GM23248 (cell line): ENCODE results near the gene SEZ6L. TPM values are rescaled to one million over a fixed set of nuclear protein-coding genes. Genes with fewer than 3 reads are reported as not detected.

ENCODE experiments used
- DNase-seq: peaks from one replicate; pipeline ENCODE4 v3.0.0-alpha.2; 2015
- H2AFZ ChIP-seq: fragments of 200-600 bp; sonication (generic); 2 replicates; pipeline ENCODE4 v1.6.1; 2016; ENCODE audit warnings: antibody characterized with exemption
- H3F3A ChIP-seq: fragments of 200-600 bp; sonication (generic); 2 replicates; pipeline ENCODE4 v1.6.1; 2016; ENCODE audit warnings: mild to moderate bottlenecking, antibody characterized with exemption, mixed run types; ENCODE audit not compliant: insufficient read depth
- H3K27ac ChIP-seq: fragments of 200-600 bp; sonication (generic); 2 replicates; pipeline ENCODE4 v1.5.1; 2016; ENCODE audit warnings: mild to moderate bottlenecking
- H3K27me3 ChIP-seq: fragments of 200-600 bp; sonication (generic); replicated peaks from 2 replicates; pipeline ENCODE4 v1.6.1; 2016; ENCODE audit warnings: mild to moderate bottlenecking; ENCODE audit not compliant: insufficient read depth
- H3K36me3 ChIP-seq: fragments of 200-600 bp; sonication (generic); 2 replicates; pipeline ENCODE4 v1.6.1; 2016; ENCODE audit warnings: low read depth, mild to moderate bottlenecking
- H3K4me1 ChIP-seq: fragments of 200-600 bp; sonication (generic); 2 replicates; pipeline ENCODE4 v1.6.1; 2016; ENCODE audit warnings: mild to moderate bottlenecking; ENCODE audit not compliant: insufficient read depth
- H3K4me2 ChIP-seq: fragments of 200-600 bp; sonication (generic); one replicate; pipeline ENCODE4 v1.6.1; 2016; ENCODE audit warnings: mild to moderate bottlenecking; ENCODE audit not compliant: unreplicated experiment
- H3K4me3 ChIP-seq: fragments of 200-600 bp; sonication (generic); 2 replicates; pipeline ENCODE4 v1.5.1; 2016; ENCODE audit warnings: mild to moderate bottlenecking
- H3K79me2 ChIP-seq: fragments of 200-600 bp; sonication (generic); 2 replicates; pipeline ENCODE4 v1.6.1; 2016; ENCODE audit warnings: mild to moderate bottlenecking; ENCODE audit not compliant: insufficient read depth
- H3K9ac ChIP-seq: fragments of 200-600 bp; sonication (generic); 2 replicates; pipeline ENCODE4 v1.6.1; 2016; ENCODE audit warnings: mild to moderate bottlenecking
- H3K9me2 ChIP-seq: fragments of 200-600 bp; sonication (generic); 2 replicates; pipeline ENCODE4 v1.6.1; 2016; ENCODE audit warnings: mixed run types, mild to moderate bottlenecking, moderate library complexity; ENCODE audit not compliant: insufficient read depth
- H3K9me3 ChIP-seq: fragments of 200-600 bp; sonication (generic); one replicate; pipeline ENCODE4 v1.6.1; 2017; ENCODE audit warnings: low read depth
- H4K20me1 ChIP-seq: fragments of 200-600 bp; sonication (generic); 2 replicates; pipeline ENCODE4 v1.6.0; 2016; ENCODE audit not compliant: insufficient read depth
- EZH2 ChIP-seq: fragments of 200-600 bp; sonication (generic); IDR thresholded peaks from 2 replicates; pipeline ENCODE4 v1.6.1; 2018; ENCODE audit warnings: antibody characterized with exemption, mild to moderate bottlenecking; ENCODE audit not compliant: insufficient read depth, poor library complexity, severe bottlenecking
- EZH2phosphoT487 ChIP-seq: fragments of 200-600 bp; sonication (generic); IDR thresholded peaks from 2 replicates; pipeline ENCODE4 v1.6.1; 2018; ENCODE audit warnings: antibody characterized with exemption, moderate library complexity, mild to moderate bottlenecking, low read depth; ENCODE audit not compliant: insufficient read depth
- WGBS, 2 experiments: methylation state at CpG; one replicate each; pipeline ENCODE4 v1.1.6; 2015 to 2017; ENCODE audit warnings: low lambda C conversion rate in 2 of 2, low coverage in 1 of 2; ENCODE audit errors: missing lambda C conversion rate in 2 of 2; 5-methylcytosine and 5-hydroxymethylcytosine counted together
- in situ Hi-C: fragments of 300-500 bp; cut with MboI; formaldehyde crosslinking; loops from 2 replicates; pipeline ENCODE4 v1.15.0; 2020
- polyA plus RNA-seq: library from polyadenylated mRNA; unstranded; fragments of >200 nt; fragmentation: Nextera tagmentation; extraction: Ambion mirVana; gene quantifications from 2 replicates; pipeline ENCODE4 v1.2.1, GENCODE V29; 2016
- total RNA-seq: library from RNA; depleted of rRNA; stranded (reverse); fragments of >200 nt; shearing (Covaris generic); gene quantifications from 2 replicates; pipeline ENCODE4 v1.2.3, GENCODE V29; 2014

Gene SEZ6L
- total and polyA plus RNA-seq, 2 experiments from 2014 or later: under 0.01 to 0.18 TPM

GRCh38 chr22:26289611-26290101 is 120.4 kb downstream of the SEZ6L start:
- H3K9me3 ChIP-seq: no peaks in the 10 kb centered on the region
- in situ Hi-C loops: no loop called here
- no peak overlapping the region for H2AFZ ChIP-seq
- no peaks in the 10 kb centered on the region for H3K4me1 ChIP-seq
- H3K27ac ChIP-seq: no peak overlapping the region
- no peaks in the 10 kb centered on the region for H3K9me2 ChIP-seq
- DNase-seq: no peak
- no peaks in the 10 kb centered on the region for H3K36me3 ChIP-seq
- H3K4me3 ChIP-seq: no peak overlapping the region
- peaks cover 6% of the 10 kb centered on the region for H3K27me3 ChIP-seq
- WGBS, 2 experiments: 47 to 52% methylated on average over 13 of the region's 13 CpGs
- no peak overlapping the region for H3K4me2 ChIP-seq
- no peaks in the 10 kb centered on the region for H4K20me1 ChIP-seq
- no peaks in the 10 kb centered on the region for H3F3A ChIP-seq
- H3K9ac ChIP-seq: no peak overlapping the region
- TF ChIP-seq EZH2 (no peak), EZH2phosphoT487 (no peak)
- H3K79me2 ChIP-seq: no peaks in the 10 kb centered on the region

- no peaks in the 10 kb centered on the region for H3F3A ChIP-seq
- DNase-seq: no peak
- H3K27ac ChIP-seq: no peak overlapping the region
- H3K9me2 ChIP-seq: no peaks in the 10 kb centered on the region
- H3K36me3 ChIP-seq: no peaks in the 10 kb centered on the region
- H3K9ac ChIP-seq: no peak overlapping the region
- no peak overlapping the region for H3K4me2 ChIP-seq
- H3K9me3 ChIP-seq: no peaks in the 10 kb centered on the region
- H2AFZ ChIP-seq: no peak overlapping the region
- in situ Hi-C loops: no loop called here
- no peaks in the 10 kb centered on the region for H3K4me1 ChIP-seq
- WGBS, 2 experiments: 58 to 64% methylated on average over 13 to 14 of the region's 14 CpGs
- TF ChIP-seq EZH2phosphoT487 (no peak), EZH2 (no peak)
- H3K4me3 ChIP-seq: no peak overlapping the region
- no peaks in the 10 kb centered on the region for H3K79me2 ChIP-seq
- no peaks in the 10 kb centered on the region for H4K20me1 ChIP-seq
- peaks cover 9% of the 10 kb centered on the region for H3K27me3 ChIP-seq
Observed at GRCh38 chr22:26291940-26292666, 122.8 kb downstream of the SEZ6L start.

GRCh38 chr22:26292667-26292995 is 123.4 kb downstream of the SEZ6L start:
- Histone ChIP-seq H3K27me3 (peaks cover 9% of the 10 kb centered on the region), H3K9me3 (no peaks in the 10 kb centered on the region), H3K9ac (no peak overlapping the region), H2AFZ (no peak overlapping the region), H3K4me1 (no peaks in the 10 kb centered on the region), H3F3A (no peaks in the 10 kb centered on the region), H3K27ac (no peak overlapping the region), H4K20me1 (no peaks in the 10 kb centered on the region), H3K4me3 (no peak overlapping the region), H3K9me2 (no peaks in the 10 kb centered on the region), H3K79me2 (no peaks in the 10 kb centered on the region), H3K4me2 (no peak overlapping the region), H3K36me3 (no peaks in the 10 kb centered on the region)
- in situ Hi-C loops: no loop called here
- 65 to 72% methylated on average over 13 of the region's 13 CpGs for whole genome bisulfite sequencing, 2 experiments
- TF ChIP-seq EZH2 (no peak), EZH2phosphoT487 (no peak)
- DNase-seq: no peak

GRCh38 chr22:26295563-26296126 is 126.4 kb downstream of the SEZ6L start:
- in situ Hi-C loops: no loop called here
- 64 to 69% methylated on average over 3 of the region's 3 CpGs for WGBS, 2 experiments

More at GRCh38 chr22:26295563-26296126, 126.4 kb downstream of the SEZ6L start:
- no peak overlapping the region for H3K4me2 ChIP-seq
- H2AFZ ChIP-seq: no peak overlapping the region
- no peak overlapping the region for H3K4me3 ChIP-seq
- DNase-seq: no peak
- H3K4me1 ChIP-seq: no peaks in the 10 kb centered on the region
- no peaks in the 10 kb centered on the region for H3K9me2 ChIP-seq
- TF ChIP-seq EZH2: no peak
- TF ChIP-seq EZH2phosphoT487: no peak
- no peak overlapping the region for H3K27ac ChIP-seq
- H3K9me3 ChIP-seq: no peaks in the 10 kb centered on the region
- H4K20me1 ChIP-seq: no peaks in the 10 kb centered on the region
- H3K79me2 ChIP-seq: no peaks in the 10 kb centered on the region
- no peak overlapping the region for H3K9ac ChIP-seq
- no peaks in the 10 kb centered on the region for H3K36me3 ChIP-seq
- H3K27me3 ChIP-seq: peaks cover 22% of the 10 kb centered on the region; the same call in 1 of the 2 replicates
- H3F3A ChIP-seq: no peaks in the 10 kb centered on the region
